C4-2B (cell line): ENCODE data around the gene GABRA5.

Experiments used
- CTCF ChIP-seq: fragments of 450-650 bp; conservative IDR thresholded peaks from 2 replicates; pipeline ENCODE4 v1.5.1; 2017; ENCODE audit warnings: mild to moderate bottlenecking
- ZFX ChIP-seq: fragments of 450-650 bp; IDR thresholded peaks from 2 replicates; pipeline ENCODE4 v1.6.1; 2017

GRCh38 chr15:26870346-26870745, 3.5 kb downstream of the GABRA5 start:
- no peak for TF ChIP-seq CTCF
- TF ChIP-seq ZFX = no peak
